ENCODE data around the gene SKI. TPM values are rescaled to one million over a fixed set of nuclear protein-coding genes. Genes with fewer than 3 reads are reported as not detected.

The SKI gene
- total RNA-seq, 2 experiments from 2014 or later = 4.7 to 11.7 TPM

GRCh38 chr1:2248127-2248826 is 20.2 kb downstream of the SKI start:
- POLR2A ChIA-PET = no interaction called here
- no peak overlapping the region for H2AFZ ChIP-seq (ENCODE audit: low read length)
- no peaks in the 10 kb centered on the region for H3K9me3 ChIP-seq (ENCODE audit: low read length)
- no peaks in the 10 kb centered on the region for H3K36me3 ChIP-seq (ENCODE audit: insufficient read depth, low read length)
- no peak for DNase-seq (ENCODE audit: low spot score)
- TF ChIP-seq CTCF (conservative IDR thresholded peaks at IDR 0.05; ENCODE audit: low read length) = no peak
- TF ChIP-seq EZH2phosphoT487 (IDR thresholded peaks at IDR 0.05; ENCODE audit: borderline replicate concordance, low read depth, low read length) = no peak
- CTCF ChIA-PET (ENCODE audit: unreplicated experiment) = no interaction called here
- H3K9me2 ChIP-seq (ENCODE audit: insufficient read depth, low read length) = no peaks in the 10 kb centered on the region
- no peak overlapping the region for H3K27ac ChIP-seq (ENCODE audit: low read depth, low read length, poor library complexity, severe bottlenecking)
- no peaks in the 10 kb centered on the region for H3K79me2 ChIP-seq (ENCODE audit: insufficient read depth, low read depth, low read length)
- no peak overlapping the region for H3K4me3 ChIP-seq (ENCODE audit: low read depth, low read length, poor library complexity, severe bottlenecking)
- no TSS peak for BruUV-seq (replicated peaks)
- H3K4me1 ChIP-seq (ENCODE audit: insufficient read depth, low read length, poor library complexity, severe bottlenecking) = no peaks in the 10 kb centered on the region
- intact Hi-C loops (cut with micrococcal nuclease; ENCODE audit: unreplicated experiment) = no loop called here
- no peaks in the 10 kb centered on the region for H4K20me1 ChIP-seq (ENCODE audit: insufficient read depth, low read length)
- H3K4me2 ChIP-seq (ENCODE audit: low read length) = no peak overlapping the region

DNA sequence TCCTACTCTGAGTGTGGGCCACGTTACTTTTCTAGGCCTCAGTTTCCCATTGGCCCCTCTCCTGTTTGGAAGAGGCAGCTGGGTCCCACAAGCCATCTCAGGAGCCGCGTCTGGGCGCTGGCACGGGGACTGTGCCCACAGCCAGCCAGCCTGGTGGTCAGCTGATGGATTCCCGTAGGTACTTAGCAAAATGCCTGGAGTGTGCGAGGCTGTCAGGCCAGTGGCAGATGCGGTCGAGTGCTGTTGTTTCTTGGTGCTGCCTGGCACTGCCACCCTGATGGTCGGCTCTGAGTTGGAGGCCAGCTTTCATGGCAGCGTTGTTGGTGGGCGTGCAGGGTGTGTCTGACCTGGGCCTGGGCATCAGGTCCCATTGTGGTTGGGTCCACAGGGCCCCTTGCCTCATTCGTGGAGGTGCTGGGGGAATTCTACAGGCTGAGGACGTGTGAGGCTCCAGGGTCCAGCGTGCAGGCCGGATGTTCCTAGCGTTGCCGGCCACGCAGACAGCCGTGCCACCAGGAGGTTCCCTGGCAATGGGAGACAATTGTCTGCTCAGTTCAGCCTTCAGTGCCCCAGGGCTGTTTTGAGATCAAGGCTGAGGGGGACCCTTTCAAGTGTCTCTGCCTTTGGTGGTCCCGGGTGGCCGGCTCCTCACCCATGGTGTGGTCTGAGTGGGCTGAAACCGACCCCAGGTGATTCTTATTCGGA is 20.9 kb downstream of the SKI start:
- no peaks in the 10 kb centered on the region for H3K36me3 ChIP-seq (ENCODE audit: insufficient read depth, low read length)
- H3K79me2 ChIP-seq (ENCODE audit: insufficient read depth, low read depth, low read length) = no peaks in the 10 kb centered on the region
- H3K4me3 ChIP-seq (ENCODE audit: low read depth, low read length, poor library complexity, severe bottlenecking) = no peak overlapping the region
- H3K9me2 ChIP-seq (ENCODE audit: insufficient read depth, low read length) = no peaks in the 10 kb centered on the region
- no peak for TF ChIP-seq CTCF (conservative IDR thresholded peaks at IDR 0.05; ENCODE audit: low read length)
- no peak for TF ChIP-seq EZH2phosphoT487 (IDR thresholded peaks at IDR 0.05; ENCODE audit: borderline replicate concordance, low read depth, low read length)
- no peak overlapping the region for H3K4me2 ChIP-seq (ENCODE audit: low read length)
- no peaks in the 10 kb centered on the region for H3K9me3 ChIP-seq (ENCODE audit: low read length)
- H2AFZ ChIP-seq (ENCODE audit: low read length) = no peak overlapping the region
- H3K4me1 ChIP-seq (ENCODE audit: insufficient read depth, low read length, poor library complexity, severe bottlenecking) = no peaks in the 10 kb centered on the region
- H3K27ac ChIP-seq (ENCODE audit: low read depth, low read length, poor library complexity, severe bottlenecking) = no peak overlapping the region
- POLR2A ChIA-PET = no interaction called here
- intact Hi-C loops (cut with micrococcal nuclease; ENCODE audit: unreplicated experiment) = no loop called here
- BruUV-seq (replicated peaks) = no TSS peak
- no peak for DNase-seq (ENCODE audit: low spot score)
- no peaks in the 10 kb centered on the region for H4K20me1 ChIP-seq (ENCODE audit: insufficient read depth, low read length)
- CTCF ChIA-PET (ENCODE audit: unreplicated experiment) = no interaction called here

DNA sequence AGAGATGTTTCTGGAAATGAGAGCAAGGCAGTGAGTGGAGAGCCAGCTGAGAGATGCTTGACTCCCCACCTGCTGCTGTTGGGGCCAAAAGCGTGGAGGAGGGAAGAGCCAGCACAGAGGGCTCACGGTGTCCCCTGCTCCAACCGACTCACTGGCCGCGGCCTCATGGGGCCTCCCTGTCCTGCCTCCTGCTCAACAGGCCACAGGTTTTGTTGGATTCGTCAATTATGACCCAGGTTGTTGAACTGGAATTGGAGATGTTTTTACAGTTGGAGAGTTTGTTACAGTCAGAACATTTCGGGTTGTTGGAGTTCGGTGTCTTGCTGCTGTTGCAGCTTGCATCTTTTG is 21.4 kb downstream of the SKI start:
- Histone ChIP-seq H4K20me1 (ENCODE audit: insufficient read depth, low read length) (no peaks in the 10 kb centered on the region), H3K27ac (ENCODE audit: low read depth, low read length, poor library complexity, severe bottlenecking) (no peak overlapping the region), H2AFZ (ENCODE audit: low read length) (no peak overlapping the region), H3K36me3 (ENCODE audit: insufficient read depth, low read length) (peaks cover 3% of the 10 kb centered on the region), H3K9me2 (ENCODE audit: insufficient read depth, low read length) (no peaks in the 10 kb centered on the region), H3K4me3 (ENCODE audit: low read depth, low read length, poor library complexity, severe bottlenecking) (no peak overlapping the region), H3K79me2 (ENCODE audit: insufficient read depth, low read depth, low read length) (no peaks in the 10 kb centered on the region), H3K9me3 (ENCODE audit: low read length) (peaks cover 4% of the 10 kb centered on the region), H3K4me2 (ENCODE audit: low read length) (no peak overlapping the region), H3K4me1 (ENCODE audit: insufficient read depth, low read length, poor library complexity, severe bottlenecking) (peaks cover 2% of the 10 kb centered on the region)
- BruUV-seq (replicated peaks) = no TSS peak
- ChIA-PET CTCF (ENCODE audit: unreplicated experiment) (no interaction called here), POLR2A (no interaction called here)
- no peak for DNase-seq (ENCODE audit: low spot score)
- TF ChIP-seq EZH2phosphoT487 (IDR thresholded peaks at IDR 0.05; ENCODE audit: borderline replicate concordance, low read depth, low read length) (no peak), CTCF (conservative IDR thresholded peaks at IDR 0.05; ENCODE audit: low read length) (no peak)
- intact Hi-C loops (cut with micrococcal nuclease; ENCODE audit: unreplicated experiment) = no loop called here

Measured in OCI-LY7 (cell line).